HTR-8/SVneo (cell line): ENCODE data around the gene C7orf33.
"Not testable (repeated sequence)": the region's sequence is repeated elsewhere in the genome, so short reads cannot be mapped to it uniquely, and the experiment has no call there.

Experiments
- DNase-seq: peaks from one replicate; pipeline ENCODE4 v3.0.0; 2011; ENCODE audit warnings: low spot score, mixed read lengths; ENCODE audit not compliant: insufficient read length
- FAIRE-seq: peaks from 2 replicates; lab custom pipeline; 2011; peaks lifted over from hg19 to GRCh38; lab: Jason Lieb, UNC

Gene C7orf33

DNA sequence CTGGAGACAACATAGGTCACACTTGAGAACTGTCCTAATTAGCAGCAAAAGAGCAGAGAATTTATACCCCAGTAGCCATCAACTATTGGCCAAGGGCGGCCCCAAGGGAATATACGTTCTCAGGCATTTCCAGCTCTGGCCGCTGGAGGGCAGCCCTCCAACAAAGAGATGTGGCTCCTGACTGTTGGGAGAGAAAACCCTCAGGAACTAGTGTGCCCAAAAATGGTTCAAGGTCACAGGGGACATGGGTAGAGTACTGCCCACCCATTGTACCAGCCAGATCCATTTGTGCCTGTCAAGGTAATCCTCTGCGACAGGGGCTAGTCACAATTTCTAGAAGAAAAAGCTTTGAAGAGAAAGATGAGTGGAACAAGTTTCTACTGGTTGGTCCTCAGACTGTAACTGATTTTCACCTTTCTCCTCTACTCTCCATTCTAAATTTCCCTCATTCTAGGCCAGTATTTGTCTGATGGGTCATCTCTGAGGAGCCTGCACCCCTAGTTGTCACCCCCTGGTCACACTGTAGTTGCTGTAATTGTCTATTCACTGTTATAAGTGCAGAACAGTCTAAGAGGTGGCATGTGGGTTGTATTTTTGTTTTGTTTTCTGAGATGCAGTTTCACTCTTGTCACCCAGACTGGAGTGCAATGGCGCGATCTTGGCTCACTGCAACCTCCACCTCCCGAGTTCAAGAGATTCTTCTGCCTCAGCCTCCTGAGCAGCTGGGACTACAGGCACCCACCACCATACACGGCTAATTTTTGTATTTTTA lies 14.7 kb upstream of the C7orf33 start:
- DNase-seq = peak; percentile 32
- FAIRE-seq = no peak

DNA sequence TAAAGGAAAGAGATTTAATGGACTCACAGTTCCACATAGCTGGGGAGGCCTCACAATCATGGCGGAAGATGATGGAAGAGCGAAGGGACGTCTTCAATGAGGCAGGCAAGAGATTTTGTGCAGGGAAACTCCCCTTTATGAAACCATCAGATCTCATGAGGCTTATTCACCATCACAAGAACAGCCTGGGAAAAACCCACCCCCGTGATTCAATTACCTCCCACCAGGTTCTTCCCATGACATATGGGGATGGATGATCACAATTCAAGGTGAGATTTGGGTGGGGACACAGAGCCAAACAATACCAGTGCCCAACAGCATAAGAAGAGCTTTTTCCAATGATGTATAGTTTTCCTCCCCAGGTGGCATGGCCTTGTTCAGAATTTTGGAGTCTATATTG lies 11.2 kb upstream of the C7orf33 start:
- FAIRE-seq (no peak), DNase-seq (no peak)

DNA sequence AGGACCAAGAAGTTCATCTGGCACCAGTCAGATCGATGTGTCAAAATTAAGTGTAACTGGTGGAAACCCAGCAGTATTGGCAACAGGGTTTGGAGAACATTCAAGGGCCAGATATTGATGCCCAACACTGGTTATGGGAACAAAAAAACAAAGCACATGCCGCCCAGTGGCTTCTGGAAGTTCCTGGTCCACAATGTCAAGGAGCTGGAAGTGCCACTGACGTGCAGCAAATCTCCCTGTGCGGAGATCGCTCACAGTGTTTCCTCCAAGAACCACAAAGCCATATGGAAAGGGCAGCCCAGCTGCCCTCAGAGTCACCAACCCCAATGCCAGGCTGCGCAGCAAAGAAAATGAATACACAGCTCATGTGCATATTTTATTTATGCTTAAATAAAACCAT lies 10.1 kb upstream of the C7orf33 start:
- DNase-seq = no peak
- no peak for FAIRE-seq

- DNase-seq = no peak
- FAIRE-seq = no peak
These were observed 8.9 kb upstream of the C7orf33 start for GRCh38 chr7:148581624-148582023.

DNA sequence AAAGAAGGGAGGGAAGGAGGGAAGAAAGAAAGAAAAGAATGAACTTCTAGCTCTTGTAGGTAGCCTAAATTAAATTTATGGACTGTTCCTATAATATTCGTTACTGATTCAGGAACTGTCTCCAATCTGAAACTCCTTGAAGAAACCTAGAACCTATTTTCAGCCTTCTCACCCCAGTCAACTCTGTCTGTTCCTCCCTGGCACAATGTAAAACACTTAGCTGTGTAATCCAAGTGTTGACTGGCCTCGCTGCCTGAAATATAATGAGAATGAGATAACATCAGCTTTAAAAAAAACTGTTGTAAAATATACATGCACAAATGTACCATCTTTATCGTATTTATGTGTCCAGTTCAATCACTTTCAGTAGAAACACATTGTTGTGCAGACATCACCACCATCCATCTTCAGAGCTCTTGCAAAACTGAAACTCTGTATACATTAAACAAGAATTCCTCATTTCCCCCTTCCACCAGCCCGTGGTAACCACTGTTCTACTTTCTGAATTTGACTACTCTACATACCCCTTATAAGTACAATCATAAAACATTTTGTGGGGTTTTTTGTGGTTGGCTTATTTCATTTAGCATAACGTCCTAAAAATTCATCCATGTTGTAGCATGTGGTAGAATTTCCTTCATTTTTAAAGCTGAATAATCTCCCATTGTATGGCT lies 6.3 kb upstream of the C7orf33 start:
- DNase-seq (no peak), FAIRE-seq (no peak)

GRCh38 chr7:148585399-148585798 lies 5.2 kb upstream of the C7orf33 start:
- DNase-seq (no peak), FAIRE-seq (no peak)

GRCh38 chr7:148587076-148587475 lies 3.5 kb upstream of the C7orf33 start:
- no peak for FAIRE-seq
- DNase-seq = no peak

DNA sequence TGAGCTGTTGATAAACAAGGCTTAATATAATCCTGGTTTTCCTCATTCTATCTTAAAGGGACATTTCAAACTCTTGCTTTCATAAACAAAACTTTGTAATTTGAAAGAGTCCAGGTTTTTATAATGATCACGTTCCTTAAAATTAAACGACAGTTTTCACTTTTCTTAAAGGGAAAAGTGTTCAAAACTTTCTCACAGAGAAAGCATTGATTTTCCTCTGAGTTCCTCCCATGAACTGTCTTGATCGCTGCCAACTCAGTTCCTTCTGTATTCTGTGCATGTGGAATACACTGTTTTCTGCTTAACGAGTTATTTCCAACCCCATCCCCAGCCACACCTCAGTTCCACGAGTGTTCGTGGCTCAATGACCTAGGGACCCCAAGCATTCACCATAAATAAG lies 2.4 kb upstream of the C7orf33 start:
- FAIRE-seq (no peak), DNase-seq (no peak)

GRCh38 chr7:148588670-148589131 lies 1.9 kb upstream of the C7orf33 start:
- FAIRE-seq = no peak
- DNase-seq = no peak

DNA sequence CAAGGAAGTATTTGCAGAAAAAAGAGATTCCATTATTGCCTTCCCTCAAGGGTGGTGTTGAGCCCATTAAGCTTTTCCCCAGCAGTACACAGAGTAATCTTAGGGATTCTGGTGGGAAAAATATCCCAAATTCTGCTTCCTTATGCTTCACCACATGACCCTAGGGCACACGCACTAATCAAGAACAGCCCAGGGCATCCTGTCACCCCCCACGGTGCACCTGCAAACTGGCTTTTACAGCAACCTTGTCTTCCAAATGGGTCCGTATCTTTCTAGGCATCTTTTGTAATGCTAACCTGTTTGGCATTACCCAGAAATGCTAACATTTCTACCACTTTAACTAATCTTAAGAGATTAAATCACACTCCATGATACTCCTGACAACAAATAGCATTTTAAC lies 926 bp upstream of the C7orf33 start:
- no peak for FAIRE-seq

GRCh38 chr7:148596354-148596753 lies 5.8 kb downstream of the C7orf33 start:
- DNase-seq, FAIRE-seq: not testable (repeated sequence)

More for the DNA sequence above, 926 bp upstream of the C7orf33 start:
- no peak for DNase-seq

- FAIRE-seq = no peak
- DNase-seq = no peak
These were observed 7.8 kb downstream of the C7orf33 start for GRCh38 chr7:148598351-148598750.

- FAIRE-seq (no peak), DNase-seq (no peak)
These were observed 14.8 kb downstream of the C7orf33 start for GRCh38 chr7:148605350-148605749.

- FAIRE-seq (no peak), DNase-seq (no peak)
These were observed 16.6 kb downstream of the C7orf33 start for GRCh38 chr7:148607151-148607661.

GRCh38 chr7:148609045-148609725 lies 18.6 kb downstream of the C7orf33 start:
- FAIRE-seq (no peak), DNase-seq (no peak)

DNA sequence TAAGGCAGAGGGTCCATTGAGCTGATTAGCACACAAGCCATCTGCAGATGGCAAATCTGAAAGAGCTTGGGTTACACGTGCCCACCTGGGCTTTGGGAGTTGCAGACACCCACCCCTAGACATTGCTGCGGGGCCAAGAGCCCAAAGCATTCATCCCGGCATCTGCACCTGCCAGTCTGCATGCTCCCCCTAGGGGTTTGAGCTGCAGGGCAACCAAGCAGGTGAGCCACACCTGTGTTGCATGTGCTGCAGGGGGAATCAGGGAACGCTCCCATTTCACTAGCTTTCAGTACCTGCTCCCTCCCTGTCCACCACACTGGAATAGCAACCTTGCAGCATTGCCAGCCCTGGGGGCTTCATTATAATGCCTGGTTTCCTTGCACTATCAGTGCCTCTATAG lies 21.1 kb downstream of the C7orf33 start:
- FAIRE-seq (no peak), DNase-seq (no peak)

- FAIRE-seq = no peak
- no peak for DNase-seq
These were observed 24.6 kb downstream of the C7orf33 start for GRCh38 chr7:148615085-148615730.

DNA sequence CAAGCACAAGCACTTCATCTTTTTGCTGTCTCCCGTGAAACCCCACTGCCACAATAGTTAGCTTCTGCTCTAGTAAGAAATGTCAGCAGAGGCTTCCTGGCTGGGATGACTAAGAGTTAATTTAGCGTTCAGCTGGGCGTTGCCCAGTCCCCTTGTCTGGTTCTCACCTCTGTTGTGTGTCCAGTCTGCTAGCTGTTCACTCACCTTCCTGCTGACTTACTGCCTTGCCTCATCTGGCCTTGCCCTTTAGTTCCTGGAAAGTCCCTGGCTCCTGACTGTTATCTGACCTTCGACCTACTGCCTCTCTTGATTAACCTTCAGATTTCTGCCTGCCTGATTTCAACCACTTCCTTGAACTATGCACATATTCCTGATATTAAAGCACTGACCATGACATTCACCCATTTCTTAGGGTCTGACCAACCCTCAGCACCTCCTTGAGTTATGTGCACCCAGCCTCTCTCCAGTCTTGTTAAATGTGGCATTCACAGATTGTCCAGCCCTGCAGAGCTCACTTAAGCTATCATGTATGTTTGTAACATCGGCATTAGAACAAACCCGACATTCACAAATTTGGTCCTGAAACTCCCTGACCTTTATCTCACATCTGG lies 30.3 kb downstream of the C7orf33 start:
- DNase-seq (no peak), FAIRE-seq (no peak)

DNA sequence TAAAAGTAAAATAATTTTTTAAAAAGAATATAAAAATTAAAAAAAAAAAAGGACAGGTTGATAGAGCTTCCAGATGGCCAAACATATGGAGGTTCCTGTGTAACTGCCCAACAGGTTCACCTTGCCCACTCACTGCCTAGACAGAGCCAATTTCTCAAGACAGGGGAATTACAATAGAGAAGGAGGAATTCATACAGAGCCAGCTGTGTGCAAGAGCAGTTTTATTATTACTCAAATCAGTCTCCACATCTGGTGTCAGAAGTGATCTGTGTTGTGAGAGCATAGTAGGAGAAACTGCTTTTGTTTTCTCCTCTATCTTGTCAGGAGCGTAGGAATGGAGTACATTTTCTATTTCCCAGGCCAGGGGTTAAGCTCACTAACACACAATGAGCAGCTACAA lies 31.0 kb downstream of the C7orf33 start:
- FAIRE-seq = no peak

More for the DNA sequence above, 31.0 kb downstream of the C7orf33 start:
- no peak for DNase-seq
